GM12892 (cell line): ENCODE measurements around the gene GRK4.

ENCODE experiments used
- POLR2AphosphoS5 ChIP-seq: IDR thresholded peaks from 2 replicates; pipeline ENCODE4 v1.6.1; 2011; ENCODE audit warnings: low read depth, low read length, control low read depth
- TAF1 ChIP-seq: IDR thresholded peaks from 2 replicates; pipeline ENCODE4 v1.6.1; 2011; ENCODE audit warnings: low read depth, mild to moderate bottlenecking, control low read depth, low read length, borderline replicate concordance

GRCh38 chr4:2927696-2928075 lies 35.7 kb upstream of the GRK4 start:
- TF ChIP-seq POLR2AphosphoS5 = no peak
- TF ChIP-seq TAF1 = no peak
